Measurements from ENCODE around the gene ARAP1.

- TF ChIP-seq CTCF (optimal IDR thresholded peaks at IDR 0.05 in 1 of 3, IDR thresholded peaks at IDR 0.05 in 1 of 3, conservative IDR thresholded peaks at IDR 0.05 in 1 of 3; ENCODE audit: extremely low read depth in 1 of 3, insufficient read depth in 2 of 3, low read length in 3 of 3), result no peak
- no peak for TF ChIP-seq EZH2 (IDR thresholded peaks at IDR 0.05; ENCODE audit: low read length)
These were observed 115.0 kb downstream of the ARAP1 start for GRCh38 chr11:72637198-72637597.
